DMS79 treated with DMSO at 0.1 percent for 48 hours (cell line): Measurements from ENCODE around the gene DNAJC9.
"Not testable (repeated sequence)": the region's sequence is repeated elsewhere in the genome, so short reads cannot be mapped to it uniquely, and the experiment has no call there.

ENCODE experiments used
- DNase-seq: peaks from one replicate; lab custom pipeline; 2025; lab: John Stamatoyannopoulos, UW

DNAJC9 gene, protein sequence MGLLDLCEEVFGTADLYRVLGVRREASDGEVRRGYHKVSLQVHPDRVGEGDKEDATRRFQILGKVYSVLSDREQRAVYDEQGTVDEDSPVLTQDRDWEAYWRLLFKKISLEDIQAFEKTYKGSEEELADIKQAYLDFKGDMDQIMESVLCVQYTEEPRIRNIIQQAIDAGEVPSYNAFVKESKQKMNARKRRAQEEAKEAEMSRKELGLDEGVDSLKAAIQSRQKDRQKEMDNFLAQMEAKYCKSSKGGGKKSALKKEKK

DNA sequence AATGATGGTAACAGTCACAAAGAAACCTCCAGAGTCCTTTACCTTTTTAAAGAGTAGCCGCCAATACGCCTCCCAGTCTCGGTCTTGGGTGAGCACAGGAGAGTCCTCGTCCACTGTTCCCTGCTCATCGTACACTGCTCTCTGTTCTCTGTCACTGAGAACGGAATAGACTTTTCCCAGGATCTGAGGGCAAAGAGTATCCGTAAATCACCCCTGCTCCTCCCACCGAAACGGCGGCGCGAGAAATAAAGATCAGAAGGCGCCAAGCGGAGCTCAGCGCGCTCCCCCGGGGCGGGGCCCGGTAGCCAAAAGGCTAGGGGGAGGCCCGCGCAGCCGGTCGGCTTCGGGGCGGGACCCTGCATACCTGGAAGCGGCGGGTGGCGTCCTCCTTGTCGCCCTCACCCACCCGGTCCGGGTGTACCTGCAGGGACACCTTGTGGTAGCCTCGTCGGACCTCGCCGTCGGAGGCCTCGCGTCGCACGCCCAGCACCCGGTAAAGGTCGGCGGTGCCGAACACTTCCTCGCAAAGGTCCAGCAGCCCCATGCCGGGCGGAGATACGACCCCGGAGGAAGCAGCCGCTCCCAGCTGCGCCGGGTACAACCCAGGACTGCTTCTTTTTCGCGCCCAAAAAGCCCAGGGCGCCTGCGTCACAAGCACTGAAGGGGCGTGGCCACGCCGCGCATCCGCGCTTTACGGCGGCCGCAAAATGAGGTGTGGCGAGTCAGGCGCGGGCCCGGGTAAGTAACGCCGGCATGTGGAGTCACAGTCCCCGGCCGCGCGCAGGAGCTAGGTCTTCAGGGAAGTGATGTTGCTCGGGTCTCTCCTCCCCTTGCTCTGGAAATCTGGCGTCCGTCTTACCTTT is at the start of gene DNAJC9:
Gene DNAJC9, minus strand, starts transcription at position 610 of the 863 bp plus-strand sequence. Its CDS starts 66 bp downstream, at position 544.
- DNase-seq, result peak; percentile 75

DNA sequence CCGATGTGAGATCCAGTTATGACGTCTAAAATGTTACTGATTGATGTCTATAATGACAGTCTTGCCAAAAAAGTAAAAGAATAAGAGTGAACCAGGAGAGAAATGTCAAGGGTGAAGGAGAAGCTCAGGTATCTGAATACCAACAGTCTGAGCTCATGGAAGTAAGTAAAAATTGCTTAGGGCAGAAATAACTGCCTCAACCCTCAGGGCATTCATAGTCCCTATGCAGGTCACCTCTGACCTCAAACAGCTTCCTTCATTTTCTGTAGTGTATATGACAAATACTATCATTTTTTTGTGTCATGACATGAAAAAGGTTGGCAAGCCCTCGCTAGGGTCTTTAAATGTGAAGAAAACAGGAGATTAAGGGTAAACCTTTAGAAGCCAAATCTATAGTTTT is 46.4 kb upstream of the DNAJC9 start:
- DNase-seq, result no peak

DNA sequence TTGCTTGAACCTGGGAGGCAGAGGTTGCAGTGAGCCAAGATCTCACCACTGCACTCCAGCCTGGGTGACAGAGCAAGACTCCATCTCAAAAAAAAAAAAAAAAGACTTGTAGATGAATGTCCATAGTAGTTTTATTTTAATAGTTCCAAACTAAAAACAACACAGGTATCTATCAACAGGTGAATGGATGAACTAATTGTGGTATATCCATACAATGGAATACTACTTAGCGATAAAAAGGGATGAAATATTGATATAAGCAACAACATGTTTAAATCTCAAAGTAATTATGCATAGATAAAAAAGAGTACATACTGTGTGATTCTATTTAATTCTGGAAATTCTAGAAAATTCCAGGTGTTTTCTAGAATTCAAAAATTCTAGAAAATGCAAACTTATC is 42.9 kb upstream of the DNAJC9 start:
- no peak for DNase-seq

DNA sequence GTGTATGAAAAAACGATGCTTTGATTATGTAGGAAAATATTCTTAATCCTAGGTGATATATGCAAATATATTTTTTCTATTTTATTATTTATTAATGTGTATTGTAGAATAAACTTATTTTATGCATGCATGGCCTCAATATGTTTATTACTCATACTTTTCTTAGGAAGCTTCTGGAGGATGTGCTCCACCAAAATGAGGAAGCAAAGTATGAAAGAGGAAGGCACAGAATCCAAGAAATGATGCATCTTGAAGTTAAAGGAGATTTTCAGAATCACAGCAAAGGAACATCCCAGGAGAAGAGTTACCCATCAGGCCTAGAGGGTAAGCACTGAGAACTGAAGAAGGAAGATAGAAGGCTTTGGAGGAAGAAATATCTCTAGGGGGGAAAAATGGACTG is 40.4 kb upstream of the DNAJC9 start:
- no peak for DNase-seq

DNA sequence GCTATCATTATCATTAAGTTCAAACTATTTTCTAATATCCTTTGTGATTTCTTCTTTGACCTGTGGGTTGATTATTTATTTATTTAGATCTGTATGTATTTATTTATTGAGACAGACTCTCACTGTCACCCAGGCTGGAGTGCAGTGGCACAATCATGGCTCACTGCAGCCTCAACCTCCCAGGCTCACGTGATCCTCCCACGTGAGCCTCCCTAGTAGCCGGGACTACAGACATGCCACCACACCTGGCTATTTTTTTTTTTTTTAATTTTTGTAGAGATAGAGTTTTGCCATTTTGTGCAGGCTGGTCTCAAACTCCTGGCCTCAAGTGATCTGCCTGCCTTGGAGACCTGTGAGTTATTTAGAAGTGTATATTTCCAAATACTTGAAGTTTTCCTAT is 34.0 kb upstream of the DNAJC9 start:
- DNase-seq, result no peak

DNA sequence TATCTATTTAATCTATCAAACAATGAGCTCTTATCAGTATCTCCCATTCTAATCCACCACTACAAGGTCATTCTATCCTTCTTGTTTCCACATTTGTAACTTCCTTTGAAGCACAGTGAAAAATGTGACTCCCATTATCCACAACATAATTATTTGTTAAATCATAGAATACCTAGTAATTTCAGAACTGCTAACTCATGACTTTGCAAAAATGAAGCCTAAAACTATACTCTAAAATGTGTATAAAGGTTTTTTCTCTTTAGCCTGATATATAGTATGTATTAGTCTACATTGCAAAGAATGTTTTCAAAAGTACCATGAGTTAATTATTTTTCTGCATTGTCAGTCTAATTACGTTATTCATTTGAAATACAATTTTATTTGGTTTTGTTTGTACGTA is 17.4 kb upstream of the DNAJC9 start:
- DNase-seq, result no peak

DNA sequence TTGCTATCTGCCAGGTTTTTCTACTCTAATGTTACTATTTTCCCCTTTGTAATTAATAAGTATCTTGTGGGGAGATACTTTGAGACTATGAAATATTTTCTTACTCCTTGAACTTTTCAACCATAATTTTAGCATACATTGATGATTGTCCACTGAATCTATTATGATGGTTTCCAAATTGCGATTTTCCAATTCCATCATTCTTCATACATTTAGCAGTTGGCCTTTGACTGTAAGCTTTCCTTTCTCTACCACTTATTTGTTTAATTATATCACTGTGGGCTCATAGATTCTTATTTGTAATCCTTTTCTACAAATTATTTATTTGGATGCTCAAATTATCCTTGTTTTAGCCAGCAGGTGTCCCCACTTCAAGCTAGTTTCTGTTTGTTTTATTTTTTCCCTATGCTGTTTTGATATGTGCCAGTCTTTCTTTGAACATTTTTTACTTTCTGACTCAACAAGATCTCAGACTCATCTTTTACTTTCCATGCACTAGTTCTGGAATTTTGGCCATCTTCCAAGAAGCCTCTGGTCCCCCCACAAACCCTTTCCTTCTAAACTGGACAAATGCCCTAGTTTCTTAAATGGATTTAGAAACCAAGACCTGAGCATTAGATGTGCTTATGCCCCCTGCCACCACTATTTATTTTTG is 16.8 kb upstream of the DNAJC9 start:
- DNase-seq, result peak; percentile 3

DNA sequence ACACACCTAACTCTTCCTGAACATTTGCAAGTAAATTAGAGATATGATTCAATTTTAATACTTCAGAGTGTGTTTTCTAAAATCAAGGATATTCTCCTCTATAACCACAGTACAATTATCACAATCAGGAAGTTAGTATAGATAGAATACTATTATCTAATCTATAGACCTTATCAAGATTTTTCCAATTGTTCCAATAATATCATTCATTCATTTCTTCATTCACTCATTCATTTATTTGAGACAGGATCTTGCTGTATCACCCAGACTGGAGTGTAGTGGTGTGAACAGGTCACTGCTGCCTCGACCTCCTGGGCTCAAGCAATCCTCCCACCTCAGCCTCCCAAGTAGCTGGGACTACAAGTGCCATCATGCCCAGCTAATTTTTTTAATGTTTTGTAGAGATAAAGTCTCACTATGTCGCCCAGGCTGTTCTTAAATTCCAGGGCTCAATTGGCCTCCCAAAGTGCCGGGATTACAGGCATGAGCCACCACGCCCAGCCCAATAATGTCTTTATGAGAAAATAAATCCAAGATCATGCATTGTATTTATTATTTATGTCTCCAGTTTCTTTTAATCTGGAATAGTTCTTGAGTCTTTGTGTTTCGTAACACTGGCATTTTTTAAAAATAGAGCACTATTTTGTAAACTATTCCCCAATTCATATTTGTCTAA is 16.0 kb upstream of the DNAJC9 start:
- no peak for DNase-seq

DNA sequence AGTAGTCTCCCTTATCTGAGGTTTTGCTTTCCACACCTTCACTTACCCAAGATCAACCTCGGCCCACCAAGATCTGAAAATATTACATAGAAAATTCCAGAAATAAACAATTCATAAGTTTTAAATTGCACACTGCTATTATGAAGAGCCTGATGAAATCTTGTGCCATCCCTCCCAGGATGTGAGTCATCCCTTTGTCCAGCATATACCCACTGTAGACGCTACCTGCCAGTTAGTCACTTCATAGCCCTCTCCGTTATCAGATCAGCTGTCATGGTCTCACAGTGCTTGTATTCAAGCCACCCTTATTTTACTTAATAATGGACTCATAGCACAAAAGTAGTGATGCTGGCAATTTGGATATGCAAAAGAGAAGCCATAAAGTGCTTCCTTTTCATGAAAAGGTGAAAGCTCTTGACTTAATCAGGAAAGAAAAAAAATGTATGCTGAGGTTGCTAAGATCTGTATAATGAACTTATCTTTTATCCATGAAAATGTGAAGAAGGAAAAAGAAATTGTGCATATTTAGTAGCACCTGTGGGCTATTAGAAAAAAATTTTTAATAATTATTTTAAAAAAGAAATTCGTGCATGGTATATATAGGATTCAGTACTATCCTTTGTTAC is 15.2 kb upstream of the DNAJC9 start:
- no peak for DNase-seq

DNA sequence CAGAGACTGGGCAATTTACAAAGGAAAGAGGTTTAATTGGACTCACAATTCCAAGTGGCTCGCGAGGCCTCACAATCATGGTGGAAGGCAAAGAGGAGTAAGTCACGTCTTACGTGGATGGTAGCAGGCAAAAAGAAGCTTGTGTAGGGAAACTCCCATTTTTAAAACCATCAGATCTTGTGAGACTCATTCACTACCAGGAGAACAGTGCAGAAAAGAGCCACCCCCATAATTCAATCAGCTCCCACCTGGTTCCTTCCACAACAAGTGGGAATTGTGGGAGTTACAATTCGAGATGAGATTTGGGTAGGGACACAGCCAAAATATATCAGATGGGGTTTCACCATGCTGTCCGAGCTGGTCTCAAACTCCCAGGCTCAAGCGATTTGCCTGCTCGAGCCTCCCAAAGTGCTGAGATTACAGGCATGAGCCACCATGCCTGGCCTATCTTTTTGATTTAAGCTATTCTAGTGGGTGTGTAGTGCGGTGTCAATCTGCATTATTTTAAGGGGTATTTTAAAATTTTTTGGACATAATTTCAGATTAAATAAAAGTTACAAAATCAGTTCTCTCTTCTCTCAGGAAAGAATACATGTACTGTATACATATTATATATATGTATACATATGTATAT is 14.4 kb upstream of the DNAJC9 start:
- DNase-seq, result no peak

DNA sequence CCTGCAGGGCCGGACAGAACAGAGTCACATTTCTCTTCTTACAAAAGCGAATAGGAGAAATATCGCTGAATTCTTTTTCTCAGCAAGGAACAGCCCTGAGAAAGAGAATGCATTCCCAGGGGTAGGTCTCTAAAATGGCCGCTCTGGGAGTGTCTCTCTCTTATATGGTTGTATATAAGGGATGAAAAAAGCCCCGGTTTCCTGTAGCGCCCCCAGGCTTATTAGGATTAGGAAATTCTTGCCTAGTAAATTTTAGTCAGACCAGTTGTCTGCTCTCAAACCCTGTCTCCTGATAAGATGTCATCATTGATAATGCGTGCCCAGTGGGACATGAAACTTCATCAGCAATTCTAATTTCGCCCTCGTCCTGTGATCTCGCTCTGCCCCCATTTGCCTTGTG is 11.6 kb upstream of the DNAJC9 start:
- DNase-seq, result not testable (repeated sequence)

DNA sequence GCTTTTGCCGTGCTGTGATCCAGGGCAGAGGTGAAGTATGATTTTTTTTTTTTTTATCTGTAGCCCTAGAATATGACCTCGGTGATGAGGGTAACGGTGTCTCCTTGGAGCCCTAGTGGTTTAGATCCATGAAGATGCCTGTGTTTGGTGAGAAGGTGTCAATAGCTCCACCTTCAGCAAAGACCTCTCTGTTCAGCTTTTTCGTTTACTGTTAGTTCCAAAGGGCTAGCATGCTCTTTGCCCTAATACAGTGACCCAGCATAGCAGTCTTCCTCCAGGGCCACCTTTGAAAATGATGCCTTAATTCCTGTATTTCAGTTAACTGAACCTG is 6.1 kb upstream of the DNAJC9 start:
- no peak for DNase-seq

DNA sequence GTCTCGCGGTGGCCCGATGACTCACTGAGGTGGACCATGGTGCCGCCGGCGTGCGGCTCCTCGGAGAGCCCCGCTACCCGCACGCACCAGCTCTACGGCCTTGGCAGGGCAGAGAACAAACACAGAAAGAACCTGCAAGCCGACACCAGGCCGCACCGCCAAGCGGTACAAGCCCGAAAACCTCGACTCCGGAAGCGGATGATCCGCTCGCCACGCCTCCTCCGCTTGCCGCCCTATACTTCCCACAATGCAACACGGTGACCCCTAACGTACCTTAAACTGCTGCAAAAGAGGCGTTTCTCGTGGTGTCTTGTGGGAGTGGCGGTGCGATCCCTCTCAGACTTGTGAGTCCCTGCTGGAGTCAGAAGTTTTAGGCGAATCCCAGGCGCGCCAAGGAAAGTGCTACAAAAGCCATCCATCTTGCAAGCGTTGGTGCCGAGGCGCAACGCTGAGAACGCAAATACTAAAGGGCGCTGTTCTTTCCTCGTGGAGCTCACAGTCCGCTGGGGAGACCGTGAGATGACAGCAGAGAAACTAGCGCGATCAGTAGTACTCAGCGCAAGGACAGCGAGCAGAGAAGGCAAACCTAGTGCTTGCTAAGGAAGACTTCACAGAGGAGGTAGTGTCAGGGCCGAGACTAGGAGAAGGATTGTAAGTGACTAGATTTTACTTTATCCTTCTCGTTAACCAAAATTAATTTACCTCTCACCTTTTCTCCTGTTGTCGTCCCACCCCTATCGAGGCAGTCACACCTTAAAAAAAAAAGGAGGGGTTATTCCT is 5.6 kb upstream of the DNAJC9 start, which contains the start of gene MRPS16:
Gene MRPS16, minus strand, starts transcription at position 200 of the 780 bp plus-strand sequence. Its CDS starts 162 bp downstream, at position 38.
- DNase-seq, result peak; percentile 83

DNA sequence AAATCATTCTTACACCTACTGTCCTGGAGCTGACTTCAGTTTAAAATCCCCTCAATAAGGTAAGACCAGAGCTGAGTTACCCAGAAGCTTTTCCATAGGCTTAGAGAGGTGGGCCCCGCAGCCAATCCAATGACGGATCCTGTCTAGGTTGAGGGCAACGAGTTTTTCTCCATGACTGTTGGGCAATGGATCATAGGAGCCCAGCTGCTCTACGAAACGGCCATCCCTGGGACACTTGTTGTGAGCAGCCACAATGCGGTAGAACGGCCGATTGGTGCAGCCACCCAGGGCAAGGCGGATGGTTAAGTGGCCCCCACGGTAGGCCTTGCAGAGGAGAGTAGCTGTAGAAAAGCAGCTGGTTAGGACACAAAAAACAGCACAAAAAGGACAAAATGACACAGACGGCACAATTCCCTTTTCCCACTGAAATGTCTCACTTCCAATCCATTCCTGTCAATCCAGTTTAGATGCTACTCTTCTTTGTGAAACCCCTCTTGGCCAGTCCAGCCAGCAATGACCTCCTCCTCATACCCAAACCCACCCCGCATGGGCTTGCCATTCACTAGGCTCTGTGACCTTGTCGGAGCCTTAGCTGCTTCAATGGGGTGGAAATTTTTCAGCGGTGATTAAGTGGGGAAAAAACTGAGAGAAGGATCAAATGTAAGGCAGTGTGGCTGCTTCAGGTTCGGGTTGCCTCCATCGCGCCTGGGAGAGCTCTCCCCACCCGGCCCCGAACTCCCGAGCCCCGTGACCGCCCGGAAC is 4.8 kb upstream of the DNAJC9 start:
- no peak for DNase-seq

DNA sequence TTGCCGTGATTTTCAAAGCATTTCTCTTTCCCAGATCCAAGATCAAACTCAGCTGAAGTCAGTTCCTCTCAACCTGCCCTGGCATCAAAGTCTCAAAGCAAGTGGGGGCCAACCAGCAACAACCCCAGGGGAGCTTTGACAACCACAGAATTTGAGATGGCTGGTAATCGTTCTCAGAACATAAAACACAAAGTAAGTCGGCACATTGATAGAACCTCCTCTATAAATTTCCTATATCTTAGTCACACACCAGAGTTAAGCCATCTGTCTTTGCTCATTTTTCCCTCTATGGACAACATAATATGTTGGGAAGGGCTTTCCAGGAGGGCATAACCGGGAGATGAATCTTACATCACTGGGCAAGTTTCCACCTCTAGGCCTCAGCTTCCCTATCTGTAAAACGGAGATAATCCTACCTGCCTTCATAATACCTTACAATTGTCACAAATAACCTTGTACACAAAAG is 1.2 kb upstream of the DNAJC9 start:
- no peak for DNase-seq

DNA sequence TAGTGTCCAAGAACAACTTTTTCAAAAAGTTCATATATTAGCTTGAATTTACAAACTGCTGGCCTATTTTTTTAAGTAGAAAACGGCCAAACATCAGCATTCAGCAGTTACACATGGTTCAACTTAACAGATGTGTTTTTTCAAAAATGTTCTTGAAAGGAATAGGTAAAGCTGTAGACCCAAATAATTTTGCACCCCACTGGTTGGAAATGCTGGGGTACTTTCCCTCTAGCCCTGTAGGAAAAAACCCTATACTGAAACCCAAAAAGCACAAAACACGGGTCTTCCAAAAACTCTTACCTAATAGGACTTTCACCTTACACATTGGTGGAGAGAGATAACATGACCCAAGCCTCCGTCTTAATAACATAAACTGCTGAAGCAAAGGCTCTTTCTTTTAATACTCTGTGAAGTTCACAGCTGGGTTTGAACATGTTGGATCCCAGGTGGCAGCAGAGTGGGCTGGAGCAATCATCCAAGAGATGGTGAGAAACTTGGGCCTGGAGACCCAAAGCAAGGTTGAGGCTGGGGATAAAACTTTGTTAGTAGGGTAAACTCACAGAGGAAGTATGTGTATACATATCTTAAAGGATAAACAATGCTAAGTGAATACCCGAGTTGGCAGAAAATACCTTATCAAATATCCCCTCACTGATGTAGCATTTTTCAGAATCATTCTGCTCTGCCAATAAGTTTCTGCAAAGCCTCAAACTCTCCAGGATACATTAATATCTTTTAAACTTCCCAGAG is 629 bp upstream of the DNAJC9 start:
- DNase-seq, result no peak

DNA sequence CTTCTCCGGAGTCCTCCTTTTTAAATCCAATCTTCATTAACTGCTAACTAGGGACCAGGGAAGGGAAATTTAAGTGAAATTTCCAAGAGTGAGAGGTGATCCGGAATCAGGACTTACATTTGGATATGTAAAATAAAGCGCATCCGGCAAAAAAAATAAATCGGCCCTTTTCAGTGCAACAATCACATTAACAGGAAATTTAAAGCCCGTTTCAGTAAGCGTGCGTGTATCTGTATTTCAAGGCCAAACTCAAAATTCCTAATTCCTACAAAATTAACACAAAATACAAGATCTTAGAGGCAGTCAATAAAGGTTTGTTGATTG is 771 bp downstream of the DNAJC9 start:
- no peak for DNase-seq

DNA sequence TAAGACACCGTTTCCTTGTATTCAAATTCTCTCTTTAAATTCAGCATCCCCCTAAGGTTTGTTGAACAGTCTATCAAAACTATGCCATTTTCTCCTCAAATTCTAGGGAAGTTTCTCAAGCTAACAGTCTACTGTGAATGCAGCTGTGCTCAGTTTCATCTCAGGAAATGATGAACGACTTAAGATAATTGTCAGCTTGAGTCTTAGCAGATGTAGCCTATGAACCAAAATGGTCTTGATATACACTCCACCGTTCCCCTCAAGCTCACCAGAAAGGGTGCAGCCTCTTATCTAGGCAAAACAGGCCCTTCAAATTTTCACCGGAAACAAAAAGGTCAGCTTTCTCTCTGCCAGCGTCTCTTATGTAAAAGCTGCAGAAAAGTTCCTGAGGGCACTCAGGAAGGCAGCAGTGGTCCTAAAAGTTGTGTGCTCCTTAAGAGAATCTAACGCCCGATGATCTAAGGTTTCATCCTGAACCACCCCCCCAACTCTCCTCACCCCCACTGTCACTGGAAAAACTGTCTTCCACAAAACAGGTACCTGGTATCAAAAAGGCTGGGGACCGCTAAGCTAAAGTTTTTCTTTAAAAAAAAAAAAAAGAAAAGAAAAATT is 2.1 kb downstream of the DNAJC9 start:
- DNase-seq, result no peak

DNA sequence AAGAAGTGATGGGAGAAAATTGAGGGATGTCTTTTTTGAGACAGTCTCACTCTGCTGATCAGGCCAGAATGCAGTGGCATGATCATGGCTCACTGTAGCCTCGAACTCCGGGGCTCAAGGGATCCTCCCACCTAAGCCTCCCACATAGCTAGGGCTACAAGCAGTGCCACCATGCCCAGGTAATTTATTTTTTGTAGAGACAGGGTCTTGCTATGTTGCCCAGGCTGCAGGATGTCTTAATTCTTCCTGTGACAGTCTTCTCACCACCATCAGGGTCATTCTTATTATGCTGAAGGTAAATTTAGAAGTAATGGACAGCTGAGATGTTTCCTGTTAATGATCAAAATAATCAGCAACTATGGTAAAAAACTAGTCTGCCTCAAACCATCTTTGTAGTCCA is 7.1 kb downstream of the DNAJC9 start:
- no peak for DNase-seq
